ENCODE results near the gene MTREX.

The MTREX gene

DNA sequence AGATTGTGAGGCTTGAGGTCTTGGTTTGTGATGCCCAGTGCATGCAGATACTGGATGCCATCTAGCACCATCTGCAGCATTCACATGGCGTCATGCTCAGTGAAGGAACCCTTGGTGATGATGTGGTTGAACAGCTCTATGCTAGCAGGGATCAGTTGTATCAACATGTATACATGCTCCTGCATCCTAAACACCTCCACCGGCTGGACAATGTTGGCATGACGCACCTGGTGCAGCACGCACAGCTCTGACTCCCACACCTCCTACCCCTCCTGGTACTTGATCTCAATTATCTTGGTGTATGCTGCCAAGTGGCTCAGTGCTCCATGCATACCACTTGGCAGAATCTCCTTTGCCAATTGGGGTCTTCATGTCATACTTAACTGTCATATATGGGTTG lies 49.1 kb downstream of the MTREX start:
- no peaks in the 10 kb centered on the region for H3F3A ChIP-seq (ENCODE audit: control insufficient read depth, insufficient read depth)
- H3K79me2 ChIP-seq (ENCODE audit: control insufficient read depth, low read length) = no peaks in the 10 kb centered on the region
- H3K4me3 ChIP-seq (ENCODE audit: low read length) = no peak overlapping the region
- H3K9me3 ChIP-seq (ENCODE audit: control insufficient read depth, insufficient read depth, low read length) = no peaks in the 10 kb centered on the region
- H3K36me3 ChIP-seq (ENCODE audit: control insufficient read depth, low read length) = peaks cover 77% of the 10 kb centered on the region
- TF ChIP-seq EZH2phosphoT487 (IDR thresholded peaks at IDR 0.05; ENCODE audit: borderline replicate concordance, low read length) = no peak
- TF ChIP-seq, protein P1, sequence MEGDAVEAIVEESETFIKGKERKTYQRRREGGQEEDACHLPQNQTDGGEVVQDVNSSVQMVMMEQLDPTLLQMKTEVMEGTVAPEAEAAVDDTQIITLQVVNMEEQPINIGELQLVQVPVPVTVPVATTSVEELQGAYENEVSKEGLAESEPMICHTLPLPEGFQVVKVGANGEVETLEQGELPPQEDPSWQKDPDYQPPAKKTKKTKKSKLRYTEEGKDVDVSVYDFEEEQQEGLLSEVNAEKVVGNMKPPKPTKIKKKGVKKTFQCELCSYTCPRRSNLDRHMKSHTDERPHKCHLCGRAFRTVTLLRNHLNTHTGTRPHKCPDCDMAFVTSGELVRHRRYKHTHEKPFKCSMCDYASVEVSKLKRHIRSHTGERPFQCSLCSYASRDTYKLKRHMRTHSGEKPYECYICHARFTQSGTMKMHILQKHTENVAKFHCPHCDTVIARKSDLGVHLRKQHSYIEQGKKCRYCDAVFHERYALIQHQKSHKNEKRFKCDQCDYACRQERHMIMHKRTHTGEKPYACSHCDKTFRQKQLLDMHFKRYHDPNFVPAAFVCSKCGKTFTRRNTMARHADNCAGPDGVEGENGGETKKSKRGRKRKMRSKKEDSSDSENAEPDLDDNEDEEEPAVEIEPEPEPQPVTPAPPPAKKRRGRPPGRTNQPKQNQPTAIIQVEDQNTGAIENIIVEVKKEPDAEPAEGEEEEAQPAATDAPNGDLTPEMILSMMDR (IDR thresholded peaks at IDR 0.05; ENCODE audit: low read depth, low read length, poor library complexity, severe bottlenecking) = no peak
- H3K27ac ChIP-seq (ENCODE audit: low read depth, low read length) = no peak overlapping the region
- no peaks in the 10 kb centered on the region for H3K9me2 ChIP-seq (replicated peaks; ENCODE audit: control insufficient read depth, low read length)
- no peaks in the 10 kb centered on the region for H3K27me3 ChIP-seq (ENCODE audit: control insufficient read depth, low read length)
- no peaks in the 10 kb centered on the region for H4K20me1 ChIP-seq (ENCODE audit: control insufficient read depth, insufficient read depth, low read depth, low read length)
- H3K4me1 ChIP-seq (ENCODE audit: control insufficient read depth, low read length) = no peaks in the 10 kb centered on the region
- no peak overlapping the region for H3K4me2 ChIP-seq (ENCODE audit: low read length)

DNA sequence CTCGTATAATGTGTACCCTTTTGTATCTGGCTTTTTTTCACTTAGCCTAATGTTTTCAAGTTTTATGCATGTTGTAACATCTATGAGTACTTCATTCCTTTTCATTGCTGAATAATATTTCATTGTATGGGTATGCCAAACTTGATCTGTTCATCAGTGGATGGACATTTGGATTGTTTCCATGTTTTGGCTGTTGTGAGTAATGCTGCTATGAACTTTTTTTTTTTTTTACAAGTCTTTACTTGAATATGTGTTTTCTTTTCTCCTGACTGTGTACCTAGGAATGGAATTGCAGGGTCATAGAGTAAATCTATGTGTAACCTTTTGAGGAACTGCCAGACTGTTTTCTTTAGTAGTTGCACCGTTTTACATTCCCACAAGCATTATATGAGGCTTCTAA lies 52.4 kb downstream of the MTREX start:
- no peak for TF ChIP-seq EZH2phosphoT487 (IDR thresholded peaks at IDR 0.05; ENCODE audit: borderline replicate concordance, low read length)
- TF ChIP-seq, protein P1 (IDR thresholded peaks at IDR 0.05; ENCODE audit: low read depth, low read length, poor library complexity, severe bottlenecking) = no peak
- Histone ChIP-seq H3K4me2 (ENCODE audit: low read length) (no peak overlapping the region), H3K36me3 (ENCODE audit: control insufficient read depth, low read length) (peaks cover 71% of the 10 kb centered on the region), H3K27me3 (ENCODE audit: control insufficient read depth, low read length) (no peaks in the 10 kb centered on the region), H3K4me3 (ENCODE audit: low read length) (no peak overlapping the region), H3K9me3 (ENCODE audit: control insufficient read depth, insufficient read depth, low read length) (no peaks in the 10 kb centered on the region), H3K79me2 (ENCODE audit: control insufficient read depth, low read length) (no peaks in the 10 kb centered on the region), H3F3A (ENCODE audit: control insufficient read depth, insufficient read depth) (no peaks in the 10 kb centered on the region), H3K4me1 (ENCODE audit: control insufficient read depth, low read length) (no peaks in the 10 kb centered on the region), H3K27ac (ENCODE audit: low read depth, low read length) (no peak overlapping the region), H4K20me1 (ENCODE audit: control insufficient read depth, insufficient read depth, low read depth, low read length) (no peaks in the 10 kb centered on the region), H3K9me2 (replicated peaks; ENCODE audit: control insufficient read depth, low read length) (no peaks in the 10 kb centered on the region)

DNA sequence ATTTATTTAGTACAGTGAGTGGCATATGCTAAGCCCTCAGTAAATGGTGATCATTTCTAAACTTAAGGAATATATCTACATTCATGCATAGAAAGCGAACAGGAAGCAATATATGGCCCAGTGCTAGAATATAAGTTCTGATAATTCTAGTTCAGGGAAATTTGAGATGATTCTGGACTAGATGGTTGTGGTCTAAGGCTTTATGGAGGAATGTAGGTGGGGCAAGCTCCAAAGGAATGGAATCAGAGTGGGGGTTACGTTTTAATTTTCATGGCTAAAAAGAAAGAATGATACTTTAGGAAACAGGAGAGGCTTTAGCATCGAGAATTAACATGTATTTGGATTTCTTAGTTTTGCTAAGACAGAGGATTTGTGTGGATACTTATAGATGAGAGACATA lies 56.1 kb downstream of the MTREX start:
- no peaks in the 10 kb centered on the region for H3K9me3 ChIP-seq (ENCODE audit: control insufficient read depth, insufficient read depth, low read length)
- H3K4me2 ChIP-seq (ENCODE audit: low read length) = no peak overlapping the region
- no peaks in the 10 kb centered on the region for H3K27me3 ChIP-seq (ENCODE audit: control insufficient read depth, low read length)
- H3K4me1 ChIP-seq (ENCODE audit: control insufficient read depth, low read length) = no peaks in the 10 kb centered on the region
- no peaks in the 10 kb centered on the region for H4K20me1 ChIP-seq (ENCODE audit: control insufficient read depth, insufficient read depth, low read depth, low read length)
- H3K9me2 ChIP-seq (replicated peaks; ENCODE audit: control insufficient read depth, low read length) = no peaks in the 10 kb centered on the region
- no peak overlapping the region for H3K27ac ChIP-seq (ENCODE audit: low read depth, low read length)
- TF ChIP-seq, protein P1 (IDR thresholded peaks at IDR 0.05; ENCODE audit: low read depth, low read length, poor library complexity, severe bottlenecking) = no peak
- no peak for TF ChIP-seq EZH2phosphoT487 (IDR thresholded peaks at IDR 0.05; ENCODE audit: borderline replicate concordance, low read length)
- no peaks in the 10 kb centered on the region for H3F3A ChIP-seq (ENCODE audit: control insufficient read depth, insufficient read depth)
- no peaks in the 10 kb centered on the region for H3K79me2 ChIP-seq (ENCODE audit: control insufficient read depth, low read length)
- H3K4me3 ChIP-seq (ENCODE audit: low read length) = no peak overlapping the region
- H3K36me3 ChIP-seq (ENCODE audit: control insufficient read depth, low read length) = peaks cover 62% of the 10 kb centered on the region
